CD4-positive, alpha-beta T cell treated with Interleukin-15 for 1 hour (primary cell): ENCODE data around the gene CES3.
"Not testable (repeated sequence)": the region's sequence is repeated elsewhere in the genome, so short reads cannot be mapped to it uniquely, and the experiment has no call there.

Experiments
- DNase-seq: peaks from one replicate; pipeline ENCODE4 v3.0.0-alpha.2; 2020

The CES3 gene

GRCh38 chr16:66972983-66973382, 11.9 kb downstream of the CES3 start:
- no peak for DNase-seq

- no peak for DNase-seq
Observed at GRCh38 chr16:66973716-66974115, 12.7 kb downstream of the CES3 start.

GRCh38 chr16:66974156-66974931, 13.3 kb downstream of the CES3 start:
- DNase-seq, result not testable (repeated sequence)

- DNase-seq, result peak; percentile 39
Observed at GRCh38 chr16:66974932-66975246, 13.8 kb downstream of the CES3 start.

GRCh38 chr16:66975302-66975893, 14.3 kb downstream of the CES3 start:
- no peak for DNase-seq

- no peak for DNase-seq
Observed at GRCh38 chr16:66976746-66977145, 15.7 kb downstream of the CES3 start.

- peak; percentile 84 for DNase-seq
Observed at GRCh38 chr16:66977341-66978113, 16.5 kb downstream of the CES3 start.

GRCh38 chr16:66979011-66979717, 18.1 kb downstream of the CES3 start:
- no peak for DNase-seq

- DNase-seq, result no peak
Observed at GRCh38 chr16:66983033-66983432, 22.0 kb downstream of the CES3 start.

- DNase-seq, result peak; percentile 53
Observed at GRCh38 chr16:66984892-66985311, 23.8 kb downstream of the CES3 start.

GRCh38 chr16:66986559-66986958, 25.5 kb downstream of the CES3 start:
- no peak for DNase-seq

GRCh38 chr16:66988197-66988788, 27.2 kb downstream of the CES3 start, which contains the start of gene CES4A:
Gene CES4A, plus strand, starts transcription at chr16:66988589. Its CDS starts 184 bp downstream, at chr16:66988773.
- no peak for DNase-seq

GRCh38 chr16:66991545-66992077, 30.5 kb downstream of the CES3 start:
- no peak for DNase-seq

- not testable (repeated sequence) for DNase-seq
Observed at GRCh38 chr16:66993558-66993957, 32.5 kb downstream of the CES3 start.

GRCh38 chr16:66996324-66996982, 35.4 kb downstream of the CES3 start:
- DNase-seq, result no peak

- DNase-seq, result no peak
Observed at GRCh38 chr16:66996983-66997358, 35.9 kb downstream of the CES3 start.

GRCh38 chr16:67000384-67001351, 39.6 kb downstream of the CES3 start:
- DNase-seq, result peak; percentile 67

- no peak for DNase-seq
Observed at GRCh38 chr16:67001726-67002125, 40.7 kb downstream of the CES3 start.

GRCh38 chr16:67006930-67007658, 46.0 kb downstream of the CES3 start:
- no peak for DNase-seq

- DNase-seq, result no peak
Observed at GRCh38 chr16:67009158-67009557, 48.1 kb downstream of the CES3 start.
